ENCODE results near the gene CD79B. TPM values are rescaled to one million over a fixed set of nuclear protein-coding genes. Genes with fewer than 3 reads are reported as not detected.

CD79B gene
- total RNA-seq, 2 experiments from 2014 or later = 39.1 to 40.9 TPM

DNA sequence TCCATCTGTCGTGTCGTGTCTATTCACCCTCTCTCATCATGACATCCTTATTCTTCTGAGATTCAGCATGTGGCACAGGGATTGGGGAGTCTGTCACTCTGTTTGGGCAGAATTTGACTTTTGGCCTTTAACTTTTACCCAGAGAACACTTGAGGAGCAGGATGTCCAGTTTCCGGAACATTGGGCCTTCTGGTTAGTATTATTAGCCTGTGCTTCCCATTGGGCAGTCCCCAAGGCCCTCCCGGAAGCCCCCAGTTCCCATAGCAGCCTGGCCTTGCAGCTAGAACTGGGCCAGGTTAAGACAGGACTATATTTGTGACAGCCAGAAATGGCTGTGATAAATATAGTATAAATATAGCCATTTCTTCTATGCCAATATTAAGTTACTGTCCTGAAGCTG lies 31.0 kb upstream of the CD79B start:
- Mint-ChIP-seq H3K4me1 (ENCODE audit: low read depth) (peaks cover 13% of the 10 kb centered on the region), H3K36me3 (no peaks in the 10 kb centered on the region), H3K27me3 (no peaks in the 10 kb centered on the region), H3K27ac (no peak overlapping the region), H3K9me3 (no peaks in the 10 kb centered on the region), H3K4me3 (no peak overlapping the region)
- no peak for DNase-seq
- ChIA-PET POLR2A (no interaction called here), CTCF (interaction anchor here (1.4 to 4.2 kb wide), 2 partner anchors 16 to 44 kb away, joined by 4 to 24 read pairs; no protein-coding TSS in a partner anchor)
- intact Hi-C loops (cut with micrococcal nuclease) = no loop called here

DNA sequence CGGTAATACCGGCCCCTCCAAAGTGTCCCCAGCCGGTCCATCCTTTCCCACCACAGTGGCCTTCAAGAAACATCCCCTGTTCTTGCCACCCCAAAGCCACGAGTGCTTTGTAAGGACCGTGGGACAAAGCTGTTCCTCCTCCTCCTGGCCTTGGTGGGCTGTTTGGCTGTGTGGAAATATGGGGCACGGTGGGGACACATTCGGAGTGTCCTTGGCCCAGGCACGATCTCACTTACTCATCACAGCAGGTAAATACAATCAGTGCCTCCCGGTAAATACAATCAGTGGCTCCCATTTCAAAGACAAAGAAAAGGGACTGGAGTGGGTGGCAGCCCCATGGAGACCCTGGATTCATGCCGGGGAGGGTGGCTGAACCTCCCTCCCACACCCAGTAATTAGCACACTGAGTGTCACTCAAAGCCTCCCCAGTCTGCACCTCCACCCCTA lies 30.2 kb upstream of the CD79B start:
- Mint-ChIP-seq H3K4me3 (no peak overlapping the region), H3K36me3 (no peaks in the 10 kb centered on the region), H3K4me1 (ENCODE audit: low read depth) (peaks cover 12% of the 10 kb centered on the region), H3K27ac (no peak overlapping the region), H3K27me3 (no peaks in the 10 kb centered on the region), H3K9me3 (no peaks in the 10 kb centered on the region)
- intact Hi-C loops (cut with micrococcal nuclease) = no loop called here
- ChIA-PET CTCF (interaction anchor here (2.3 kb wide), 1 partner anchor 16 kb away, joined by 16 read pairs; no protein-coding TSS in a partner anchor), POLR2A (interaction anchor here (0.6 kb wide), 1 partner anchor 544 kb away, joined by 3 read pairs; the partner anchor contains the start of gene CEP95)
- DNase-seq = no peak

DNA sequence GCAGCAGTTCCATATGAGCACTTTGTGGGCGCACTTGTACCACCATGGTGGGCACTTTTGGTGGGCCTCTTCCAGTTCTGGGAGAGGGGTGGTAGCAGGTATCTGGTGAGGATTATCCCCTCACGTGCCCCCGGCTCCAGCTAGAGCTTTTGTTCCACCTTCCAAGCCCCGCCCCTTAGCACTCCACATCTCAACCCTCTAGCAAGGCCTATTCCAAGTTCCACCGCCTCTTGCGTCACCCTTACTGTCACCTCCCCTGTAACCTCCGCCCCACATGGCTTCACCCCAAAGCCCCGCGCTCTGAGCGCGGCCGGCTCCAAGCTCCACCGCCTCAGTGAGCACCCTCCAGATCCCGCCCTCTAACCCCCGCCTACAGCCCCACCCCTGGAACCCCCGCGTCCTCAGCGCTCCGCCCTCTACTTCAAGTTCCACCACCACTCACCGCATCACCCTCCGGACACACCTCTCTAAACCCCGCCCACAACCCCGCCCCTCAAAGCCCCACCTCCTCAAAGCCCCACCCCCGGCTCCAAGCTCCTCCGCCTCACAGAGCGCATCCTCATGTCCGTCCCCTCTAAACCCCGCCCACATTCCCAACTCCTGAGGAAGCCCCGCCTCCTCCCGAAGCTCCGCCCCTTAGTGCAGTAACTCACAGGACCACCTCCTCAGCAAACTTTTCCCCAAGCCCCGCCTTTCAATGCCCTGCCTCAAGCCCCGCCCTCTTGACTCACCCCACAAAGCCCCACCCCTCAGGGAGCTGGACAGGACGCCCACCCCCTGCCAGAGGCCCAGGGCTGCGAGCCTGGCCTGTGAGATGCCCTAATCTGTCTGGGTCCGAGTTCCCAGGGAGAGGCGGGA lies 29.5 kb upstream of the CD79B start:
- intact Hi-C loops (cut with micrococcal nuclease) = no loop called here
- ChIA-PET CTCF (interaction anchor here (0.7 to 2.3 kb wide), 5 partner anchors 15 to 172 kb away, joined by 3 to 16 read pairs (median 3); no protein-coding TSS in a partner anchor), POLR2A (interaction anchor here (0.6 kb wide), 1 partner anchor 545 kb away, joined by 3 read pairs; the partner anchor contains the start of gene CEP95)
- H3K36me3 Mint-ChIP-seq = no peaks in the 10 kb centered on the region
- H3K4me3 Mint-ChIP-seq = peak overlapping the region; percentile 39
- no peaks in the 10 kb centered on the region for H3K9me3 Mint-ChIP-seq
- peaks cover 4% of the 10 kb centered on the region for H3K4me1 Mint-ChIP-seq (ENCODE audit: low read depth)
- no peak overlapping the region for H3K27ac Mint-ChIP-seq
- DNase-seq = peak; percentile 70
- no peaks in the 10 kb centered on the region for H3K27me3 Mint-ChIP-seq

DNA sequence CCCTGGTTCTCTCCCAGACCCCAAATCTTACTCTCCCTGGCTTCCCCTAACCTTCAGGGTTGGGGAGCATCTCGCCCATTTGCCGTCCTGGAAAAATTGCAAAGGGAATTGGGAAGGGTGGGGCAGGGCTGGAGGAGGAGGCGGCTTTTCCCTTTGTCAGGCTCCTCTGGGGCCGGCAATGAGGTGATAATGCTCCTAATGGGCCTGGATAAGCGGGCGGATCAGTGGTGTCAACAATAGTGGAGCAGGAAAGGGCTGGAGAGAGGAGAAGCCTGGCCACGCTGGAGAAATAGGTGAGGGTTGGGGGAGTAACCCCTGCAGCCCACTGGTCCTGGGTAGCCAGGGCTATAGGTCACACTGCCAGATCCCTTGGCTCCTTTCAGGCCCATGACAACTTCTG lies 28.3 kb upstream of the CD79B start:
- intact Hi-C loops (cut with micrococcal nuclease) = no loop called here
- ChIA-PET CTCF (interaction anchor here (1.3 to 2.3 kb wide), 2 partner anchors 14 to 30 kb away, joined by 4 to 16 read pairs; no protein-coding TSS in a partner anchor), POLR2A (no interaction called here)
- H3K4me1 Mint-ChIP-seq (ENCODE audit: low read depth) = peaks cover 2% of the 10 kb centered on the region
- no peaks in the 10 kb centered on the region for H3K36me3 Mint-ChIP-seq
- H3K27me3 Mint-ChIP-seq = no peaks in the 10 kb centered on the region
- H3K9me3 Mint-ChIP-seq = no peaks in the 10 kb centered on the region
- no peak for DNase-seq
- no peak overlapping the region for H3K4me3 Mint-ChIP-seq
- no peak overlapping the region for H3K27ac Mint-ChIP-seq

DNA sequence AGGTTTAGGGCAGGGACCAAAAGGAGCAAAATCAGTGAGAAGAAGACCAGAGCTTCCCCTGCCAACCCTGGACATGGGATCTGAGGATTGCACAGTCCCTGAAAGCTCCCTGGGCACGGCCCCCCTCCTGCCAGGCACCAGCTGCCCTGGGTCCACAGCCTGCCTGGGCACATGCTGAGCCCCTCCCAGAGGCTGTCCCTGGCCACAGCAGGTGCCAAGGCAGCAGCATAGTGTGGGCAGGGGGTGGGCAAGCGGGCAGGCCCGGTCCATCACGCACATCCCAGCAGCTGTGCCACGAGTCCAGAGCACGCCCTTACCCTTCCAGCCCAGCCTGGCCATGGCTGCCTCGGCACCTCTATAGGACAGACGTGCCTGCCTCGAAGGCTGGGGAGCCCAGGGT lies 27.9 kb upstream of the CD79B start:
- Mint-ChIP-seq H3K4me3 (no peak overlapping the region), H3K36me3 (no peaks in the 10 kb centered on the region), H3K27me3 (no peaks in the 10 kb centered on the region), H3K4me1 (ENCODE audit: low read depth) (peaks cover 5% of the 10 kb centered on the region), H3K27ac (no peak overlapping the region), H3K9me3 (no peaks in the 10 kb centered on the region)
- intact Hi-C loops (cut with micrococcal nuclease) = no loop called here
- ChIA-PET POLR2A (no interaction called here), CTCF (interaction anchor here (0.8 kb wide), 1 partner anchor 32 kb away, joined by 3 read pairs; no protein-coding TSS in a partner anchor)
- no peak for DNase-seq

DNA sequence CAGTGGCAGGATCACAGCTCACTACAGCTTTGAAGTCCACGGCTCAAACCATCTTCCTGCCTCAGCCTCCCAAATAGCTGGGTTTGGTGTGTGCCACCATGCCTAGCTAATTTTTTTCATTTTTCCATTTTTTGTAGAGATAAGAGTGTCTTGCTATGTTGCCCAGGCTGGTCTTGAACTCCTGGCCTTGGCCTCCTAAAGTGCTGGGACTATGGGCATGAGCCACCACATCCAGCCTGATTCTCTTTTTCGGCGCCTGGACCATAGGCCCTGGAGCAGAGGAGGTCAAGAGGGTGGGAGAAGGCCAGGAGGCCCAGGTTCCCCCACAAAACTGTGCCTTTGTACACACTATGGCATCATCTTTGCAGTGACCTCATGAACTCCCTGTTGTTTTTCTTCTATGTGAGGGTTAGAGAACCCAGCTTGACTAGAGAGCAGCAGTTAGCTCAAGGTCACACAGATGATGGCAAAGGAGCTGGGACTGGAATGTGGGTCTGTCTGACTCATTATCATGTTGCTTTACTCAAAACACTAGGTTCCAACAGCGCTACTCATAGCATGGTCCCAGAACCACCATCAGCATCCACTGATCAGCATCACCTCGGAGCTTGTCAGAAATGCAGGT lies 24.3 kb upstream of the CD79B start:
- no peaks in the 10 kb centered on the region for H3K36me3 Mint-ChIP-seq
- ChIA-PET POLR2A (interaction anchor here (1.6 kb wide), 1 partner anchor 64 kb away, joined by 5 read pairs; the partner anchor contains the start of gene ICAM2), CTCF (interaction anchor here (0.8 to 3.1 kb wide), 4 partner anchors 10 to 177 kb away, joined by 3 to 23 read pairs (median 6); partner anchors contain the start of gene GH1)
- H3K27ac Mint-ChIP-seq = no peak overlapping the region
- no peak for DNase-seq
- H3K4me1 Mint-ChIP-seq (ENCODE audit: low read depth) = peaks cover 17% of the 10 kb centered on the region
- no peaks in the 10 kb centered on the region for H3K27me3 Mint-ChIP-seq
- no peaks in the 10 kb centered on the region for H3K9me3 Mint-ChIP-seq
- intact Hi-C loops (cut with micrococcal nuclease) = no loop called here
- H3K4me3 Mint-ChIP-seq = no peak overlapping the region

DNA sequence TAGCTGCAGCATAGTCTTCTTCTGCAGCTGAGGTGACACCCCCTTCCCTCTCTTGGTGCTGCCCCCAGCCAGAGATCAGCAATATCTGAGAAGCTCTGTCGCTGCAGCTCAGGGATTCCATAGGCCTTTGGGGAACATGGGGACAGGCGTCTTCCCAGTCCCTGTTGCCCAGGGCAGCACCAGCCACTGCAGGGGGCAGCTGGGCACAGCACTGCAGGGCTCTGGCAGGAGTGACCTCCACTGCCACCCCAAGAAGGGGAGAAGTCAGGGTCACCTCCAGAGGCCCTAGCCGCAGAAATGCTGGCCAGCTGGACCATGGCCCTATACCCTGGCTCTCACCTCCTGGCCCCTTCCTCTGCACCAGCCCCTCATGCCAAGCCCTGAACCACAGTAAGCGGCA lies 23.7 kb upstream of the CD79B start:
- CTCF ChIA-PET = interaction anchor here (1.1 to 3.1 kb wide), 3 partner anchors 9 to 178 kb away, joined by 5 to 23 read pairs (median 7); partner anchors contain the start of gene GH1

DNA sequence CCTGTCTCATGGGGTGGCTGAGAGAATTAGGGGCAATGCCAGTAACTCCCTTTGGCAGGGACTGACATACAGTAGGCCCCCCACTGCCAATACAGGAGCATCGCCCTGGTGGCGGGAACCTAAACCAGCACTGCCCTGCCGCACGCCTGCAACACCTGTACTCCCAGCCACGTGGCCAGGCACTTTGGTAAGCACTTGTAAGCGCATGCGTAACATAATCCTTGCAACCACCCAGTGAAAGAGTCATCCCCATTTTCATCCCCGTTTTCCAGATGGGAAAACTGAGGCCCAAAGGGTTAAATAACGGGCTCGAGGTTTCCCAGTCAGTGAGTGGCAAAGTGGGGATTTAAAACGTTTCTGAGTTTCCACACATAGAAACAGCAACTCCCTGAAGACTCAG lies 23.1 kb upstream of the CD79B start:
- Mint-ChIP-seq H3K4me3 (no peak overlapping the region), H3K36me3 (no peaks in the 10 kb centered on the region), H3K27ac (no peak overlapping the region), H3K9me3 (no peaks in the 10 kb centered on the region), H3K27me3 (no peaks in the 10 kb centered on the region), H3K4me1 (ENCODE audit: low read depth) (peaks cover 17% of the 10 kb centered on the region)
- CTCF ChIA-PET = interaction anchor here (1.1 to 2.5 kb wide), 6 partner anchors 9 to 179 kb away, joined by 4 to 9 read pairs (median 6); partner anchors contain the start of gene GH1
- DNase-seq = no peak
- intact Hi-C loops (cut with micrococcal nuclease) = no loop called here
- POLR2A ChIA-PET = interaction anchor here (0.8 to 1.3 kb wide), 3 partner anchors 13 to 25 kb away, joined by 3 to 4 read pairs (median 3); no protein-coding TSS in a partner anchor

More for the DNA sequence above, 23.7 kb upstream of the CD79B start:
- intact Hi-C loops (cut with micrococcal nuclease) = no loop called here
- H3K27ac Mint-ChIP-seq = no peak overlapping the region
- H3K36me3 Mint-ChIP-seq = no peaks in the 10 kb centered on the region
- no peaks in the 10 kb centered on the region for H3K27me3 Mint-ChIP-seq
- POLR2A ChIA-PET = no interaction called here
- DNase-seq = no peak
- no peaks in the 10 kb centered on the region for H3K9me3 Mint-ChIP-seq
- H3K4me1 Mint-ChIP-seq (ENCODE audit: low read depth) = peaks cover 17% of the 10 kb centered on the region
- H3K4me3 Mint-ChIP-seq = no peak overlapping the region

DNA sequence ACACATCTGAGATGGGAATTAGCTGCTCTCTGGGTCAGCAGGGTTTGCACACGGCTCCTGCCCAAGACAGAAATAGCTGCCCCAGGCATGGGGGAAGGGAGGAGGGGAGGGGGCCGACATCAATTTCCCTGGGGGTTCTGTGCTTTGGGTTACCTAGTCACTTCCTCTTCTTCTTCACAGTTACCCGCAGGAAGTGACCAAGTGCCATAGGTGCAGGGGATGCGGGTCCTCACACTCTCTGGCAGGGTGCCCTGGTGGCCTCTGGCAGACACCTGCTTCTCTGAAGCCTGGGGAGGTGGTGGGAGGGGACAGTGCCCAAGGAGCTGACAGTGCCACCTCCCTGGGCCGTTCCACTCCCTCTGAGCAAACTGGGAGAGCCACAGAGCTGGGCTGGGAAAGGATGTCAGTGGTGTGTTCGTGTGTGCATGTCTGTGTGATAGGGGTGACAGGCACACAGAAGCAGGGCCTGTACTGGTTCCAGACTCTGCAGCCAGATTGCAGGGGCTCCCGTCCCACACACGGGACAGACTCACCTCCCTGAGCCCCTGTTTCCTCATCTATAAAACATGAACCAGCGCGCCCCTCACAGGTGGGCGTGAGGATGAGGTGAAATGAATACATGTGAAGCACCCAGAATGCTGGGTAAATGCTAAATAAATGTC lies 22.4 kb upstream of the CD79B start:
- Mint-ChIP-seq H3K4me3 (no peak overlapping the region), H3K9me3 (no peaks in the 10 kb centered on the region), H3K36me3 (no peaks in the 10 kb centered on the region), H3K27me3 (no peaks in the 10 kb centered on the region), H3K27ac (peak overlapping the region; percentile 44), H3K4me1 (ENCODE audit: low read depth) (peaks cover 17% of the 10 kb centered on the region)
- peak; percentile 69 for DNase-seq
- ChIA-PET CTCF (interaction anchor here (0.6 to 2.5 kb wide), 7 partner anchors 8 to 179 kb away, joined by 3 to 9 read pairs (median 6); partner anchors contain the start of gene ICAM2), POLR2A (interaction anchor here (0.8 to 1.3 kb wide), 3 partner anchors 13 to 26 kb away, joined by 3 to 4 read pairs (median 3); no protein-coding TSS in a partner anchor)
- intact Hi-C loops (cut with micrococcal nuclease) = loop anchor here (5.0 kb wide), 1 partner anchor 38 kb away; no protein-coding TSS in a partner anchor

DNA sequence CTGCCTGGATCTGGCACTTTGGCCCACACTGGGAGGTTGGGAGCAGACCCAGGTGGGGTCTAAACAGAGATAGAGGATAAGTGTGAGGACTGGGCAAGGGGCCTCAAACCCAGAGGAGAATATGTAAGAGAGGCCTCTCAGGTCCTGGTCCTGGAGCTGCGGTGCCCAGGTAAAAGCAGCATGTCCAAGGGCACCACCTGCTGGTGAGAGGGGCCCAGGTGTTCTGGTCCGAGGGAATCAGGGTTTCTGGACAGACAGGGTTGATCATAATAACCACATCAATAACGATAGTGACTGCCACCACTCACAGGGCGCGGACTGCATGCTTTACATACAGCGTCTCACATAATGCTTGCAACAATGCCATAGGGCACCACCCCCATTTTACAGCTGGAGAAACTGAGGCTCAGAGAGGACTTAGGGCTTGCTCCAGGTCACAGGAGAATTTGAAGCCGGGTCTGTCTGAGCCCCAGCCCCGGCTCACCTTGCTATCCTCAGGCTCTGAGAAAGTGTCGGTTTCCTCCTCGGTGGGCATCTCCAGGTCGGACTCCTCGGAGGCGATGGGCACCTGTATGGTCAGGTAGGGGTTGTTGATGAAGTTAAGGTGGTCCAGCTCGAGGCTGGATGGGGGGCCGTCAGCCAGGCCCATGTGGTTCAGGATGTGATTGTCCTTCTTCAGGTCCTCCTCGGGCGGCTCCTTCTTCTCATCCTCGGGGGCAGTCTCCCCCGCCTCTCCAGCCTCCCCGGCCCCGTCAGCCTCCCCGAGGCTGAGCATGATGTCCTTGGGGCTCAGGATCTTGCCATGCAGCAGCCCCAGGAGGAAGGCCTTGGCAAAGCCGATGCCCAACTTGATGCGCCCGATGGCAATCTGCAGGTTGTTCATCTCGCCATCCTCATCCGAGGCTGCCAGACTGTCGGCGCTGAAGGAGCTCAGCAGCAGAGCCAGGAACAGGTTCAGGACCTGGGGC lies 19.1 kb upstream of the CD79B start:
- no peaks in the 10 kb centered on the region for H3K27me3 Mint-ChIP-seq
- no peaks in the 10 kb centered on the region for H3K9me3 Mint-ChIP-seq
- H3K27ac Mint-ChIP-seq = no peak overlapping the region
- H3K4me3 Mint-ChIP-seq = no peak overlapping the region
- no peaks in the 10 kb centered on the region for H3K36me3 Mint-ChIP-seq
- CTCF ChIA-PET = interaction anchor here (0.7 to 1.9 kb wide), 11 partner anchors 18 to 331 kb away, joined by 3 to 14 read pairs (median 3); partner anchors contain the start of gene CSHL1
- intact Hi-C loops (cut with micrococcal nuclease) = loop anchor here (5.0 kb wide), 1 partner anchor 41 kb away; no protein-coding TSS in a partner anchor
- H3K4me1 Mint-ChIP-seq (ENCODE audit: low read depth) = peaks cover 23% of the 10 kb centered on the region
- peak; percentile 55 for DNase-seq
- POLR2A ChIA-PET = no interaction called here
